Measurements from ENCODE around the gene SLC25A21.

DNA sequence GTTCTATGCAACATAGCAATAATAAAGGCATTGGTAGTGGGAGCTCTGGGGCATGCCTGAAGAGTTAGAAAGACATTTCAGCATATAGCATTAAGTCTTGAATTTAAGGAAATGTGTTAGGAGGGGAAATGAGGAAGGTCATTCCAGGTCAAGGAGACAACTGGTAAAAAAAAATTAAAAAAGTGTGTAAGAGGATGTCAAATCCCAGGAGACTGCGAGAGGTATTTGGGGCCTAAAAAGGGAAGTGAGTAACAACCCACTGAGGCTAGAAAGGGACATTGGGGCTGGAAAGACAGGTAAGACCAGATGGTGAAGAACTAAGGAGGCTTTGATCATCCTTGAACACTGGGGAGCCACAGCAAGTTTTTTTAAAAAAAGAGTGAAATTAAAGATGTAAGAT lies 152.9 kb downstream of the SLC25A21 start:
- TF ChIP-seq CTCF (IDR thresholded peaks at IDR 0.05; ENCODE audit: low read length) = no peak
- TF ChIP-seq EZH2phosphoT487 (IDR thresholded peaks at IDR 0.05; ENCODE audit: low read length) = no peak

All from MM.1S (cell line).